K562 (cell line): Measurements from ENCODE around the gene FRAT2. TPM values are rescaled to one million over a fixed set of nuclear protein-coding genes. Genes with fewer than 3 reads are reported as not detected.

Source experiments
- CHCHD3 ChIP-seq: fragments of 250-450 bp; sonication (Bioruptor Pico); IDR thresholded peaks from 2 replicates; pipeline ENCODE4 v2.1.2; 2022; ENCODE audit warnings: mild to moderate bottlenecking
- CHD2 ChIP-seq: IDR thresholded peaks from 2 replicates; pipeline ENCODE4 v1.6.1; 2011; ENCODE audit warnings: low read depth, low read length
- CREM ChIP-seq: IDR thresholded peaks from 2 replicates; pipeline ENCODE4 v1.6.1; 2014; ENCODE audit warnings: antibody characterized with exemption, low read depth
- FOXK2 ChIP-seq, 2 experiments: fragments of 450-650 bp; IDR thresholded peaks in 1 of 2; conservative IDR thresholded peaks in 1 of 2; 2 replicates each; pipeline ENCODE4 v1.6.1; 2016; ENCODE audit warnings: low read depth in 2 of 2, mild to moderate bottlenecking in 1 of 2
- MEF2D ChIP-seq: conservative IDR thresholded peaks from 2 replicates; pipeline ENCODE4 v1.6.1; 2016; ENCODE audit warnings: low read depth, missing genetic modification characterization, missing compliant biosample characterization
- NRF1 ChIP-seq, 2 experiments: fragments of 450-650 bp; IDR thresholded peaks in 1 of 2; conservative IDR thresholded peaks in 1 of 2; 2 replicates each; pipeline ENCODE4 v1.6.1; 2014; ENCODE audit warnings: mild to moderate bottlenecking in 2 of 2
- PCBP1 ChIP-seq: fragments of 200-400 bp; formaldehyde crosslinking; IDR thresholded peaks from 2 replicates; pipeline ENCODE4 v1.6.1; 2018; ENCODE audit warnings: mild to moderate bottlenecking, low read depth, low read length; ENCODE audit not compliant: poor library complexity, severe bottlenecking
- PHF8 ChIP-seq: fragments of 200-600 bp; sonication (generic); IDR thresholded peaks from 2 replicates; pipeline ENCODE4 v1.6.1; 2012; ENCODE audit warnings: mixed run types, mild to moderate bottlenecking, inconsistent platforms, low read length, moderate library complexity, borderline replicate concordance
- PKNOX1 ChIP-seq: fragments of 450-650 bp; IDR thresholded peaks from 2 replicates; pipeline ENCODE4 v1.6.1; 2016
- PRDM10 ChIP-seq: fragments of 450-650 bp; IDR thresholded peaks from 2 replicates; pipeline ENCODE4 v1.6.1; 2018; ENCODE audit not compliant: partially characterized antibody
- RBFOX2 ChIP-seq: fragments of 200-400 bp; formaldehyde crosslinking; IDR thresholded peaks from 2 replicates; pipeline ENCODE4 v1.6.1; 2017; ENCODE audit warnings: low read depth, mild to moderate bottlenecking, low read length, moderate library complexity
- SMARCA4 ChIP-seq: fragments of 450-650 bp; IDR thresholded peaks from 2 replicates; pipeline ENCODE4 v1.6.1; 2016
- SPI1 ChIP-seq: IDR thresholded peaks from 2 replicates; pipeline ENCODE4 v1.6.1; 2011; ENCODE audit warnings: low read depth, low read length, control low read depth, borderline replicate concordance
- TAF1 ChIP-seq: IDR thresholded peaks from 2 replicates; pipeline ENCODE4 v1.6.1; 2011; ENCODE audit warnings: mild to moderate bottlenecking, low read length, moderate library complexity; ENCODE audit not compliant: insufficient read depth, control insufficient read depth, severe bottlenecking; ENCODE audit errors: extremely low read depth
- TARDBP ChIP-seq: fragments of 450-650 bp; IDR thresholded peaks from 2 replicates; pipeline ENCODE4 v1.6.1; 2016
- TBP ChIP-seq: optimal IDR thresholded peaks from 2 replicates; pipeline ENCODE3; 2011; ENCODE audit warnings: low read depth, low read length, improper control_type of control experiment
- ZFX ChIP-seq: sonication (generic); formaldehyde crosslinking; IDR thresholded peaks from 2 replicates; pipeline ENCODE4 v1.8.0; 2022; ENCODE audit warnings: mild to moderate bottlenecking, missing genetic modification reagents, moderate library complexity
- ZKSCAN1 ChIP-seq: fragments of 150-350 bp; IDR thresholded peaks from 2 replicates; pipeline ENCODE4 v1.6.1; 2016; ENCODE audit warnings: low read depth, low read length
- ZNF224 ChIP-seq: sonication (generic); formaldehyde crosslinking; IDR thresholded peaks from 2 replicates; pipeline ENCODE4 v1.8.0; 2022; ENCODE audit warnings: mild to moderate bottlenecking, missing genetic modification reagents
- ZNF263 ChIP-seq: sonication (generic); formaldehyde crosslinking; IDR thresholded peaks from 2 replicates; pipeline ENCODE4 v1.8.0; 2022; ENCODE audit warnings: mild to moderate bottlenecking, missing genetic modification reagents, borderline replicate concordance
- ZNF311 ChIP-seq: fragments of 250-450 bp; sonication (Bioruptor Pico); IDR thresholded peaks from 2 replicates; pipeline ENCODE4 v1.4.0; 2020; ENCODE audit warnings: mild to moderate bottlenecking, moderate library complexity
- ZNF511 ChIP-seq: sonication (generic); formaldehyde crosslinking; IDR thresholded peaks from 2 replicates; pipeline ENCODE4 v1.8.0; 2022; ENCODE audit warnings: mild to moderate bottlenecking, missing genetic modification reagents
- ZNF668 ChIP-seq: fragments of 250-450 bp; sonication (Bioruptor Pico); IDR thresholded peaks from 2 replicates; pipeline ENCODE4 v1.8.0; 2022; ENCODE audit warnings: mild to moderate bottlenecking, inconsistent platforms
- ZNF764 ChIP-seq: fragments of 250-450 bp; sonication (Bioruptor Pico); IDR thresholded peaks from 2 replicates; pipeline ENCODE4 v1.4.0; 2020; ENCODE audit warnings: low read depth, mild to moderate bottlenecking, moderate library complexity
- polyA plus RNA-seq, 8 experiments: library from polyadenylated mRNA; depleted of rRNA in 4 of 8; stranded (reverse) in 5 of 8; unstranded in 3 of 8; fragments of >200 nt; fragmentation: Nextera tagmentation in 2 of 8; fragmentation: Illumina TruSeq in 1 of 8; extraction: Ambion mirVana in 2 of 8; extraction: Trizol in 1 of 8; gene quantifications; 2 replicates each; pipeline versions ENCODE4 v1.2.1 to v1.2.3, GENCODE V29; 2011 to 2014; ENCODE audit warnings: inconsistent platforms in 1 of 8, missing spikeins in 1 of 8
- total RNA-seq, 7 experiments: library from RNA; depleted of rRNA in 6 of 7; stranded (reverse); fragments of >200 nt in 6 of 7; fragmentation: Illumina TruSeq in 2 of 7; extraction: Trizol in 2 of 7; gene quantifications; 2 replicates each; pipeline versions ENCODE4 v1.2.1 to v1.2.3, GENCODE V29; 2011 to 2021; ENCODE audit warnings: low replicate concordance in 1 of 7

The FRAT2 gene
- total and polyA plus RNA-seq, 9 of the 15 experiments (the other 6 are each of a cell fraction or from before 2014, with no cell fraction given), result 4.3 to 31.7 (median 19.5) TPM

- peak; percentile 96 for TF ChIP-seq PRDM10
- peak; percentile 43 for TF ChIP-seq TAF1
- TF ChIP-seq SMARCA4, result no peak
- TF ChIP-seq ZNF224 (CRISPR knock-in tag), result no peak
- peak; percentile 59 for TF ChIP-seq RBFOX2
- TF ChIP-seq SPI1, result peak; percentile 77; the same call in 1 of the 2 replicates
- no peak for TF ChIP-seq ZNF764 (CRISPR knock-in tag)
- TF ChIP-seq CHD2, result no peak
- no peak for TF ChIP-seq ZNF668 (CRISPR knock-in tag)
- no peak for TF ChIP-seq ZKSCAN1
- peak; percentile 59; the same call in 1 of the 2 replicates for TF ChIP-seq CREM
- TF ChIP-seq PKNOX1, result no peak
- peak in 1 of 2 experiments; percentile 47; a peak in 1 of 4 replicates for TF ChIP-seq FOXK2 (conservative IDR thresholded peaks at IDR 0.05 in 1 of 2, IDR thresholded peaks at IDR 0.05 in 1 of 2; ENCODE audit: low read depth in 2 of 2)
- 0 out of 2 replicates have a peak, but pooled peaks have one; percentile 11 for TF ChIP-seq ZNF263 (CRISPR knock-in tag)
- TF ChIP-seq CHCHD3 (CRISPR knock-in tag), result no peak
- no peak for TF ChIP-seq ZNF311
- TF ChIP-seq MEF2D (tag), result no peak
- TF ChIP-seq TBP, result peak; percentile 12
- TF ChIP-seq ZFX (CRISPR knock-in tag), result peak; percentile 85
- peak; percentile 36; the same call in 1 of the 2 replicates for TF ChIP-seq PHF8
- no peak for TF ChIP-seq PCBP1
- TF ChIP-seq ZNF511 (CRISPR knock-in tag), result 0 out of 2 replicates have a peak, but pooled peaks have one; percentile 29
- TF ChIP-seq TARDBP, result no peak
- peak in 1 of 2 experiments; percentile 35; a peak in 1 of 4 replicates for TF ChIP-seq NRF1 (conservative IDR thresholded peaks at IDR 0.05 in 1 of 2, IDR thresholded peaks at IDR 0.05 in 1 of 2)
Measured at GRCh38 chr10:97333601-97334369, 744 bp downstream of the FRAT2 start (continued).
